GM12878 (cell line): ENCODE data around the gene FUBP3. TPM values are rescaled to one million over a fixed set of nuclear protein-coding genes. Genes with fewer than 3 reads are reported as not detected.

Experiments used
- ATAC-seq: fragments of 200-7000 bp; cut with Tn5 transposase; 3 replicates; pipeline ENCODE4 v1.9.1; 2020; ENCODE audit warnings: mild to moderate bottlenecking, moderate library complexity
- BruUV-seq: library from RNA; stranded (reverse); fragments of 400-500 nt; replicated peaks from 2 replicates; lab custom pipeline; 2021; lab: Mats Ljungman, UMichigan
- CTCF ChIA-PET: fragments of 300-600 bp; sonication (Branson Sonifier 250); formaldehyde crosslinking; extraction: SDS; loops from one replicate; lab custom pipeline; 2021; ENCODE audit warnings: inconsistent platforms; lab: Yijun Ruan, JAX
- POLR2A ChIA-PET: fragments of 350-600 bp; formaldehyde crosslinking; extraction: SDS; loops from one replicate; lab custom pipeline; 2021; ENCODE audit warnings: inconsistent platforms; lab: Charles Lee
- RAD21 ChIA-PET: fragments of 300-600 bp; sonication (Branson Sonifier 250); formaldehyde crosslinking; loops from one replicate; lab custom pipeline; 2023; ENCODE audit warnings: antibody characterized with exemption; ENCODE audit not compliant: unreplicated experiment; lab: Charles Lee
- SMC1A ChIA-PET: fragments of 300-600 bp; sonication (Branson Sonifier 250); formaldehyde crosslinking; loops from one replicate; lab custom pipeline; 2023; ENCODE audit not compliant: unreplicated experiment, uncharacterized antibody; lab: Charles Lee
- DNase-seq: peaks from one replicate; pipeline ENCODE4 v3.0.0-alpha.2; 2011; ENCODE audit warnings: low read depth, low spot score
- FAIRE-seq: peaks from 3 replicates; lab custom pipeline; 2011; peaks lifted over from hg19 to GRCh38; lab: Jason Lieb, UNC
- H2AFZ ChIP-seq: 2 replicates; pipeline ENCODE4 v1.6.0; 2011; ENCODE audit warnings: low read depth, low read length, control low read depth; ENCODE audit not compliant: control insufficient read depth
- H3K27ac ChIP-seq: 2 replicates; pipeline ENCODE4 v1.5.1; 2011; ENCODE audit warnings: control low read depth; ENCODE audit not compliant: control insufficient read depth, insufficient read depth
- H3K27me3 ChIP-seq, 2 experiments: replicated peaks in 1 of 2; 2 replicates each; pipeline versions ENCODE4 v1.6.0 to v1.6.1; 2011; ENCODE audit warnings: low read length in 1 of 2; ENCODE audit not compliant: control insufficient read depth in 2 of 2, insufficient read depth in 2 of 2
- H3K36me3 ChIP-seq, 2 experiments: 2 replicates each; pipeline ENCODE4 v1.5.1; 2011; ENCODE audit warnings: low read length in 1 of 2; ENCODE audit not compliant: control insufficient read depth in 2 of 2, insufficient read depth in 2 of 2
- H3K4me1 ChIP-seq: 2 replicates; pipeline ENCODE4 v1.6.1; 2011; ENCODE audit warnings: mild to moderate bottlenecking, low read length, moderate library complexity, mixed read lengths; ENCODE audit not compliant: control insufficient read depth, insufficient read depth
- H3K4me2 ChIP-seq: 2 replicates; pipeline ENCODE4 v1.6.0; 2011; ENCODE audit warnings: control low read depth; ENCODE audit not compliant: control insufficient read depth, insufficient read depth
- H3K4me3 ChIP-seq: fragments of 200-600 bp; sonication (generic); 2 replicates; pipeline ENCODE4 v1.5.1; 2016
- H3K79me2 ChIP-seq: 2 replicates; pipeline ENCODE4 v1.6.0; 2011; ENCODE audit warnings: low read length; ENCODE audit not compliant: control insufficient read depth, insufficient read depth
- H3K9ac ChIP-seq: 2 replicates; pipeline ENCODE4 v1.8.0; 2011; ENCODE audit warnings: low read length, control low read depth, mixed read lengths; ENCODE audit not compliant: control insufficient read depth, insufficient read depth
- H3K9me3 ChIP-seq: replicated peaks from 3 replicates; pipeline ENCODE4 v1.5.1; 2011; ENCODE audit warnings: mild to moderate bottlenecking, low read length; ENCODE audit not compliant: control insufficient read depth, insufficient read depth
- H4K20me1 ChIP-seq: 2 replicates; pipeline ENCODE4 v1.6.0; 2011; ENCODE audit not compliant: control insufficient read depth, insufficient read depth
- ASH2L ChIP-seq: fragments of 300-600, 200-600 bp; sonication (generic); IDR thresholded peaks from 2 replicates; pipeline ENCODE4 v1.6.1; 2017; ENCODE audit warnings: low read depth, mild to moderate bottlenecking, borderline replicate concordance
- BRCA1 ChIP-seq: IDR thresholded peaks from 2 replicates; pipeline ENCODE4 v1.6.1; 2011; ENCODE audit warnings: low read depth, low read length, improper control_type of control experiment
- CHD4 ChIP-seq: fragments of 200-600 bp; sonication (generic); IDR thresholded peaks from 2 replicates; pipeline ENCODE4 v1.6.1; 2016; ENCODE audit warnings: mild to moderate bottlenecking
- CREB1 ChIP-seq: IDR thresholded peaks from 2 replicates; pipeline ENCODE4 v1.6.1; 2012; ENCODE audit warnings: low read depth, mild to moderate bottlenecking, inconsistent platforms
- DPF2 ChIP-seq: fragments of 450-650 bp; IDR thresholded peaks from 2 replicates; pipeline ENCODE4 v1.6.1; 2017; ENCODE audit warnings: mild to moderate bottlenecking
- ETV6 ChIP-seq, 2 experiments: fragments of 450-650 bp in 1 of 2; IDR thresholded peaks in 1 of 2; conservative IDR thresholded peaks in 1 of 2; 2 replicates each; pipeline ENCODE4 v1.6.1; 2014; ENCODE audit warnings: antibody characterized with exemption in 1 of 2, borderline replicate concordance in 1 of 2, low read depth in 1 of 2, mild to moderate bottlenecking in 1 of 2, moderate library complexity in 1 of 2
- FOXK2 ChIP-seq: fragments of 450-650 bp; IDR thresholded peaks from 2 replicates; pipeline ENCODE4 v1.6.1; 2017; ENCODE audit warnings: mild to moderate bottlenecking, moderate library complexity
- FOXM1 ChIP-seq: IDR thresholded peaks from 2 replicates; pipeline ENCODE4 v1.6.1; 2012; ENCODE audit warnings: low read depth, mild to moderate bottlenecking, inconsistent platforms, low read length, moderate library complexity
- NRF1 ChIP-seq: conservative IDR thresholded peaks from 2 replicates; pipeline ENCODE4 v1.6.1; 2011; ENCODE audit warnings: mild to moderate bottlenecking, low read depth, low read length, improper control_type of control experiment
- RAD21 ChIP-seq: IDR thresholded peaks from 2 replicates; pipeline ENCODE4 v1.6.1; 2011; ENCODE audit warnings: mild to moderate bottlenecking, low read depth, low read length, moderate library complexity; ENCODE audit not compliant: insufficient read depth
- ZNF384 ChIP-seq: IDR thresholded peaks from 2 replicates; pipeline ENCODE4 v1.6.1; 2012; ENCODE audit warnings: low read depth, mild to moderate bottlenecking, low read length, improper control_type of control experiment, borderline replicate concordance
- ZZZ3 ChIP-seq: IDR thresholded peaks from 2 replicates; pipeline ENCODE4 v1.6.1; 2011; ENCODE audit warnings: low read depth; ENCODE audit not compliant: control insufficient read depth, insufficient read length
- WGBS: methylation state at CpG from one replicate; pipeline ENCODE4 v1.1.6; 2016; ENCODE audit warnings: low lambda C conversion rate; ENCODE audit not compliant: insufficient replicate concordance, insufficient coverage; ENCODE audit errors: missing lambda C conversion rate; 5-methylcytosine and 5-hydroxymethylcytosine counted together
- in situ Hi-C: fragments of 300-500 bp; cut with MboI; formaldehyde crosslinking; loops from 9 replicates; pipeline ENCODE4 v1.14.3; 2018; ENCODE audit warnings: mixed read lengths
- intact Hi-C: fragments of 100-400 bp; cut with micrococcal nuclease; formaldehyde crosslinking; loops from one replicate; pipeline ENCODE4 v1.14.2; 2022; ENCODE audit not compliant: unreplicated experiment
- polyA plus RNA-seq, 11 experiments: library from polyadenylated mRNA; depleted of rRNA in 4 of 11; unstranded in 6 of 11; stranded (reverse) in 5 of 11; fragments of >200 nt; fragmentation: Nextera tagmentation in 4 of 11; fragmentation: Illumina TruSeq in 1 of 11; extraction: Ambion mirVana in 4 of 11; extraction: Trizol in 1 of 11; gene quantifications; 1 replicate in 1 of 11; 2 replicates in 10 of 11; pipeline versions ENCODE4 v1.2.1 to v1.2.3, GENCODE V29; 2011 to 2016; ENCODE audit warnings: inconsistent platforms in 2 of 11, missing spikeins in 2 of 11, low read depth in 1 of 11
- total RNA-seq, 4 experiments: library from RNA; depleted of rRNA in 3 of 4; stranded (reverse); fragments of >200 nt in 3 of 4; fragmentation: Illumina TruSeq in 1 of 4; extraction: Trizol in 1 of 4; gene quantifications; 2 replicates each; pipeline versions ENCODE4 v1.2.1 to v1.2.3, GENCODE V29; 2013 to 2021
- TF ChIP-seq, protein P1 (sequence below): fragments of 150-350 bp; IDR thresholded peaks from 2 replicates; pipeline ENCODE4 v1.6.1; 2014; ENCODE audit warnings: mild to moderate bottlenecking, low read depth, low read length
- TF ChIP-seq, protein P2 (sequence below): fragments of 450-650 bp; formaldehyde crosslinking; IDR thresholded peaks from 2 replicates; pipeline ENCODE4 v1.5.0; 2022; ENCODE audit warnings: mild to moderate bottlenecking, missing genetic modification characterization
- TF ChIP-seq, protein P3 (sequence below): fragments of 450-650 bp; IDR thresholded peaks from 2 replicates; pipeline ENCODE4 v1.6.1; 2017; ENCODE audit warnings: borderline replicate concordance
- TF ChIP-seq, protein P4 (sequence below): fragments of 450-650 bp; IDR thresholded peaks from 2 replicates; pipeline ENCODE4 v1.6.1; 2017; ENCODE audit warnings: mild to moderate bottlenecking, low read depth, inconsistent platforms; ENCODE audit not compliant: poor library complexity, severe bottlenecking

Gene FUBP3
- total and polyA plus RNA-seq, 10 of the 15 experiments (the other 5 are each of a cell fraction or from before 2014, with no cell fraction given): 2.4 to 49.4 (median 37.2) TPM

DNA sequence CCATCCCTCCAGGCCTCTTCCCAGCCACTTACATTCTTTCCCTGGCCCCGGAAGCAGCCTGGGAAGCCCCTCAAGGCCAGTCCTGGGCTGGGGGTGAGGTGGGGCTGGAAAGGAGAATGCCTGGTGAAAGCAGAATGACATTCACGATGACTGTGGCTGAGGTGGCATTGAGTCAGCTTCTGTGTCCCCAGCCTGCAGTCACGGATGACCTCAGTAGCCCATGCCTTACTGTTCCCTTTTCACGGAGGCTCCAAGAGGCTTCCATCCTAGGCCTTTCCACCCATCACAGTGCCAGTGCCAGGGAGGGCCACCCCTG lies 87.7 kb downstream of the FUBP3 start (continued):
- TF ChIP-seq ASH2L (no peak), ETV6 (conservative IDR thresholded peaks at IDR 0.05 in 1 of 2, IDR thresholded peaks at IDR 0.05 in 1 of 2; ENCODE audit: borderline replicate concordance in 1 of 2, low read depth in 1 of 2) (no peak), FOXM1 (no peak), NRF1 (no peak), DPF2 (no peak)
- TF ChIP-seq, protein P1, sequence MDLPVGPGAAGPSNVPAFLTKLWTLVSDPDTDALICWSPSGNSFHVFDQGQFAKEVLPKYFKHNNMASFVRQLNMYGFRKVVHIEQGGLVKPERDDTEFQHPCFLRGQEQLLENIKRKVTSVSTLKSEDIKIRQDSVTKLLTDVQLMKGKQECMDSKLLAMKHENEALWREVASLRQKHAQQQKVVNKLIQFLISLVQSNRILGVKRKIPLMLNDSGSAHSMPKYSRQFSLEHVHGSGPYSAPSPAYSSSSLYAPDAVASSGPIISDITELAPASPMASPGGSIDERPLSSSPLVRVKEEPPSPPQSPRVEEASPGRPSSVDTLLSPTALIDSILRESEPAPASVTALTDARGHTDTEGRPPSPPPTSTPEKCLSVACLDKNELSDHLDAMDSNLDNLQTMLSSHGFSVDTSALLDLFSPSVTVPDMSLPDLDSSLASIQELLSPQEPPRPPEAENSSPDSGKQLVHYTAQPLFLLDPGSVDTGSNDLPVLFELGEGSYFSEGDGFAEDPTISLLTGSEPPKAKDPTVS: no peak
- TF ChIP-seq, protein P2, sequence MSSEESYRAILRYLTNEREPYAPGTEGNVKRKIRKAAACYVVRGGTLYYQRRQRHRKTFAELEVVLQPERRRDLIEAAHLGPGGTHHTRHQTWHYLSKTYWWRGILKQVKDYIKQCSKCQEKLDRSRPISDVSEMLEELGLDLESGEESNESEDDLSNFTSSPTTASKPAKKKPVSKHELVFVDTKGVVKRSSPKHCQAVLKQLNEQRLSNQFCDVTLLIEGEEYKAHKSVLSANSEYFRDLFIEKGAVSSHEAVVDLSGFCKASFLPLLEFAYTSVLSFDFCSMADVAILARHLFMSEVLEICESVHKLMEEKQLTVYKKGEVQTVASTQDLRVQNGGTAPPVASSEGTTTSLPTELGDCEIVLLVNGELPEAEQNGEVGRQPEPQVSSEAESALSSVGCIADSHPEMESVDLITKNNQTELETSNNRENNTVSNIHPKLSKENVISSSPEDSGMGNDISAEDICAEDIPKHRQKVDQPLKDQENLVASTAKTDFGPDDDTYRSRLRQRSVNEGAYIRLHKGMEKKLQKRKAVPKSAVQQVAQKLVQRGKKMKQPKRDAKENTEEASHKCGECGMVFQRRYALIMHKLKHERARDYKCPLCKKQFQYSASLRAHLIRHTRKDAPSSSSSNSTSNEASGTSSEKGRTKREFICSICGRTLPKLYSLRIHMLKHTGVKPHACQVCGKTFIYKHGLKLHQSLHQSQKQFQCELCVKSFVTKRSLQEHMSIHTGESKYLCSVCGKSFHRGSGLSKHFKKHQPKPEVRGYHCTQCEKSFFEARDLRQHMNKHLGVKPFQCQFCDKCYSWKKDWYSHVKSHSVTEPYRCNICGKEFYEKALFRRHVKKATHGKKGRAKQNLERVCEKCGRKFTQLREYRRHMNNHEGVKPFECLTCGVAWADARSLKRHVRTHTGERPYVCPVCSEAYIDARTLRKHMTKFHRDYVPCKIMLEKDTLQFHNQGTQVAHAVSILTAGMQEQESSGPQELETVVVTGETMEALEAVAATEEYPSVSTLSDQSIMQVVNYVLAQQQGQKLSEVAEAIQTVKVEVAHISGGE: no peak

DNA sequence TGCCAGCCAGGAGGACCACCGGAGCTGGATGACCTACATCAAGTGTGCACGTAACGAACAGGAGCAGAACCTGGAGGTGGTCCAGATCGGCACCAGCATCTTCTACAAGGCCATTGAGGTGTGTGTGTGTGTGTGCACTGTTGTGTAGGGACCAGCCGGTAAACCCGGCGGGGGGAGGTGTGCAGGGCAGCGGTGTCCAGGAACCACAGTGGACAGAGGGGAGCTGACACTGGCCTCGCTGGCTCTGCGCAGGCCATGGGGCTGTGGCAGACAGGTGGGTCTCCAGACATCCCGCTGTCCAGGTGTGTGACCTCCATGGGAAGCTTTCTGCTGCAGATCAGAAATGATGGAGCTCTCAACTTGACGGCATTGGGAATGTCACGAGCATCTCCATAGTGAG lies 88.8 kb downstream of the FUBP3 start:
- Histone ChIP-seq H3K4me3 (no peak overlapping the region), H3K9me3 (no peaks in the 10 kb centered on the region), H3K9ac (no peak overlapping the region), H3K4me2 (no peak overlapping the region), H3K27me3 (peaks cover 1 to 15% of the 10 kb centered on the region in 2 experiments), H3K4me1 (no peaks in the 10 kb centered on the region), H3K79me2 (no peaks in the 10 kb centered on the region), H4K20me1 (no peaks in the 10 kb centered on the region), H3K36me3 (no peaks in the 10 kb centered on the region), H3K27ac (no peak overlapping the region), H2AFZ (no peak overlapping the region)
- ChIA-PET SMC1A (no interaction called here), RAD21 (no interaction called here), POLR2A (no interaction called here), CTCF (interaction anchor here (0.6 kb wide), 1 partner anchor 378 kb away, joined by 3 read pairs; no protein-coding TSS in a partner anchor)
- intact Hi-C loops (no loop called here), in situ Hi-C loops (no loop called here)
- FAIRE-seq (no peak), DNase-seq (no peak), ATAC-seq (no peak)
- BruUV-seq: no TSS peak
- WGBS: 51% methylated on average over 13 of the region's 13 CpGs
- no peak for TF ChIP-seq ZNF384
- TF ChIP-seq ZZZ3: no peak
- TF ChIP-seq, protein P3, sequence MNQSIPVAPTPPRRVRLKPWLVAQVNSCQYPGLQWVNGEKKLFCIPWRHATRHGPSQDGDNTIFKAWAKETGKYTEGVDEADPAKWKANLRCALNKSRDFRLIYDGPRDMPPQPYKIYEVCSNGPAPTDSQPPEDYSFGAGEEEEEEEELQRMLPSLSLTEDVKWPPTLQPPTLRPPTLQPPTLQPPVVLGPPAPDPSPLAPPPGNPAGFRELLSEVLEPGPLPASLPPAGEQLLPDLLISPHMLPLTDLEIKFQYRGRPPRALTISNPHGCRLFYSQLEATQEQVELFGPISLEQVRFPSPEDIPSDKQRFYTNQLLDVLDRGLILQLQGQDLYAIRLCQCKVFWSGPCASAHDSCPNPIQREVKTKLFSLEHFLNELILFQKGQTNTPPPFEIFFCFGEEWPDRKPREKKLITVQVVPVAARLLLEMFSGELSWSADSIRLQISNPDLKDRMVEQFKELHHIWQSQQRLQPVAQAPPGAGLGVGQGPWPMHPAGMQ: no peak
- no peak for TF ChIP-seq CHD4
- no peak for TF ChIP-seq CREB1
- TF ChIP-seq RAD21: no peak
- TF ChIP-seq BRCA1: no peak
- no peak for TF ChIP-seq FOXK2
- TF ChIP-seq, protein P4, sequence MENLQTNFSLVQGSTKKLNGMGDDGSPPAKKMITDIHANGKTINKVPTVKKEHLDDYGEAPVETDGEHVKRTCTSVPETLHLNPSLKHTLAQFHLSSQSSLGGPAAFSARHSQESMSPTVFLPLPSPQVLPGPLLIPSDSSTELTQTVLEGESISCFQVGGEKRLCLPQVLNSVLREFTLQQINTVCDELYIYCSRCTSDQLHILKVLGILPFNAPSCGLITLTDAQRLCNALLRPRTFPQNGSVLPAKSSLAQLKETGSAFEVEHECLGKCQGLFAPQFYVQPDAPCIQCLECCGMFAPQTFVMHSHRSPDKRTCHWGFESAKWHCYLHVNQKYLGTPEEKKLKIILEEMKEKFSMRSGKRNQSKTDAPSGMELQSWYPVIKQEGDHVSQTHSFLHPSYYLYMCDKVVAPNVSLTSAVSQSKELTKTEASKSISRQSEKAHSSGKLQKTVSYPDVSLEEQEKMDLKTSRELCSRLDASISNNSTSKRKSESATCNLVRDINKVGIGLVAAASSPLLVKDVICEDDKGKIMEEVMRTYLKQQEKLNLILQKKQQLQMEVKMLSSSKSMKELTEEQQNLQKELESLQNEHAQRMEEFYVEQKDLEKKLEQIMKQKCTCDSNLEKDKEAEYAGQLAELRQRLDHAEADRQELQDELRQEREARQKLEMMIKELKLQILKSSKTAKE: no peak
